ENCODE data around the gene LUC7L.

The LUC7L gene

GRCh38 chr16:187330-187729 lies 41.9 kb downstream of the LUC7L start:
- Histone ChIP-seq H3K79me2 (ENCODE audit: insufficient read depth, low read length) (no peaks in the 10 kb centered on the region), H3K27ac (ENCODE audit: low read length) (no peak overlapping the region), H2AFZ (ENCODE audit: low read depth, low read length) (no peak overlapping the region), H3K9me3 (ENCODE audit: insufficient read depth, low read length, severe bottlenecking) (no peaks in the 10 kb centered on the region), H3K4me1 (ENCODE audit: insufficient read depth, low read length) (no peaks in the 10 kb centered on the region), H3K27me3 (ENCODE audit: insufficient read depth, low read length, poor library complexity) (no peaks in the 10 kb centered on the region), H3K36me3 (ENCODE audit: insufficient read depth, low read length) (peaks cover 67% of the 10 kb centered on the region), H4K20me1 (ENCODE audit: insufficient read depth, low read length) (peaks cover 42% of the 10 kb centered on the region), H3K4me2 (ENCODE audit: insufficient read depth, low read length) (no peak overlapping the region), H3K4me3 (ENCODE audit: low read depth in 1 of 2, low read length in 2 of 2) (no peak overlapping the region), H3K9ac (ENCODE audit: low read depth, low read length) (no peak overlapping the region)
- DNase-seq (no peak), ATAC-seq (ENCODE audit: insufficient read depth, low read depth) (no peak)
- TF ChIP-seq EZH2 (IDR thresholded peaks at IDR 0.05; ENCODE audit: borderline replicate concordance, low read depth, low read length, severe bottlenecking) (no peak), CTCF (IDR thresholded peaks at IDR 0.05; ENCODE audit: borderline replicate concordance, extremely low read depth, low read length, poor library complexity, severe bottlenecking) (no peak)

- H3K4me1 ChIP-seq (ENCODE audit: insufficient read depth, low read length), result peaks cover 11% of the 10 kb centered on the region
- no peak overlapping the region for H3K4me3 ChIP-seq (ENCODE audit: low read depth in 1 of 2, low read length in 2 of 2)
- TF ChIP-seq EZH2 (IDR thresholded peaks at IDR 0.05; ENCODE audit: borderline replicate concordance, low read depth, low read length, severe bottlenecking), result no peak
- no peak for TF ChIP-seq CTCF (IDR thresholded peaks at IDR 0.05; ENCODE audit: borderline replicate concordance, extremely low read depth, low read length, poor library complexity, severe bottlenecking)
- DNase-seq (no peak), ATAC-seq (ENCODE audit: insufficient read depth, low read depth) (no peak)
- peaks cover 30% of the 10 kb centered on the region for H4K20me1 ChIP-seq (ENCODE audit: insufficient read depth, low read length)
- H3K4me2 ChIP-seq (ENCODE audit: insufficient read depth, low read length), result no peak overlapping the region
- H3K36me3 ChIP-seq (ENCODE audit: insufficient read depth, low read length), result peaks cover 50% of the 10 kb centered on the region
- H3K9me3 ChIP-seq (ENCODE audit: insufficient read depth, low read length, severe bottlenecking), result no peaks in the 10 kb centered on the region
- H3K9ac ChIP-seq (ENCODE audit: low read depth, low read length), result no peak overlapping the region
- no peak overlapping the region for H3K27ac ChIP-seq (ENCODE audit: low read length)
- H3K79me2 ChIP-seq (ENCODE audit: insufficient read depth, low read length), result no peaks in the 10 kb centered on the region
- no peak overlapping the region for H2AFZ ChIP-seq (ENCODE audit: low read depth, low read length)
- H3K27me3 ChIP-seq (ENCODE audit: insufficient read depth, low read length, poor library complexity), result no peaks in the 10 kb centered on the region
These were observed 43.6 kb downstream of the LUC7L start for GRCh38 chr16:185691-186090.

- H3K9ac ChIP-seq (ENCODE audit: low read depth, low read length), result no peak overlapping the region
These were observed 44.0 kb downstream of the LUC7L start for GRCh38 chr16:185213-185612.

DNA sequence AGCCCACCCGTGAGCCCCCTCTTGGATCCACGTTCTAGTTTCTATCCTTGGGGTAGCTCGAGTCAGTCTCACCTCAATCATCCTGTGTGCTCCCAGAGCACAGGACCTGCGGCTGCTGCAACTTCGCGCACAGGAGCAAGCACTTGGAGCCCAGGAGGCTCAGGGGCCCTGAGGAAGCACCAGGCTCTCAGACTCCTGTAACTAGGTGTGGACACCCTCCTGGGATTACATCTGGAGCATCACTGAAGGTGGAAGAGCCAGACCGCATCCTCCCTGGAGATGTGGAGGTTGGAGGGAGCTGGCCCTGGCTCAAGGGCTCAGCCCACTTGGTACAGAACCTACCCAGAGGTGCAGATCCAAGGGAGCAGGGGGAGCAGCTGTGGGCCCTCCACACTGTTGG lies 46.2 kb downstream of the LUC7L start:
- H3K4me3 ChIP-seq (ENCODE audit: low read depth in 1 of 2, low read length in 2 of 2), result no peak overlapping the region
- H3K79me2 ChIP-seq (ENCODE audit: insufficient read depth, low read length), result no peaks in the 10 kb centered on the region
- no peak overlapping the region for H3K9ac ChIP-seq (ENCODE audit: low read depth, low read length)
- H4K20me1 ChIP-seq (ENCODE audit: insufficient read depth, low read length), result peaks cover 13% of the 10 kb centered on the region; the same call in 1 of the 2 replicates
- DNase-seq (no peak), ATAC-seq (ENCODE audit: insufficient read depth, low read depth) (no peak)
- peaks cover 11% of the 10 kb centered on the region for H3K4me1 ChIP-seq (ENCODE audit: insufficient read depth, low read length)
- no peaks in the 10 kb centered on the region for H3K9me3 ChIP-seq (ENCODE audit: insufficient read depth, low read length, severe bottlenecking)
- H3K36me3 ChIP-seq (ENCODE audit: insufficient read depth, low read length), result peaks cover 24% of the 10 kb centered on the region
- no peak overlapping the region for H3K27ac ChIP-seq (ENCODE audit: low read length)
- TF ChIP-seq EZH2 (IDR thresholded peaks at IDR 0.05; ENCODE audit: borderline replicate concordance, low read depth, low read length, severe bottlenecking) (no peak), CTCF (IDR thresholded peaks at IDR 0.05; ENCODE audit: borderline replicate concordance, extremely low read depth, low read length, poor library complexity, severe bottlenecking) (no peak)
- no peaks in the 10 kb centered on the region for H3K27me3 ChIP-seq (ENCODE audit: insufficient read depth, low read length, poor library complexity)
- H2AFZ ChIP-seq (ENCODE audit: low read depth, low read length), result no peak overlapping the region
- H3K4me2 ChIP-seq (ENCODE audit: insufficient read depth, low read length), result no peak overlapping the region

More at GRCh38 chr16:185213-185612, 44.0 kb downstream of the LUC7L start:
- no peak for ATAC-seq (ENCODE audit: insufficient read depth, low read depth)
- no peaks in the 10 kb centered on the region for H3K9me3 ChIP-seq (ENCODE audit: insufficient read depth, low read length, severe bottlenecking)
- peaks cover 27% of the 10 kb centered on the region for H4K20me1 ChIP-seq (ENCODE audit: insufficient read depth, low read length)
- H3K79me2 ChIP-seq (ENCODE audit: insufficient read depth, low read length), result no peaks in the 10 kb centered on the region
- H3K36me3 ChIP-seq (ENCODE audit: insufficient read depth, low read length), result peaks cover 46% of the 10 kb centered on the region
- no peak overlapping the region for H3K4me3 ChIP-seq (ENCODE audit: low read depth in 1 of 2, low read length in 2 of 2)
- H3K27me3 ChIP-seq (ENCODE audit: insufficient read depth, low read length, poor library complexity), result no peaks in the 10 kb centered on the region
- H3K27ac ChIP-seq (ENCODE audit: low read length), result no peak overlapping the region
- TF ChIP-seq EZH2 (IDR thresholded peaks at IDR 0.05; ENCODE audit: borderline replicate concordance, low read depth, low read length, severe bottlenecking), result no peak
- no peak overlapping the region for H3K4me2 ChIP-seq (ENCODE audit: insufficient read depth, low read length)
- peaks cover 11% of the 10 kb centered on the region for H3K4me1 ChIP-seq (ENCODE audit: insufficient read depth, low read length)
- no peak overlapping the region for H2AFZ ChIP-seq (ENCODE audit: low read depth, low read length)
- DNase-seq, result no peak

Data from DND-41 (cell line).